ENCODE data around the gene HOXA4. TPM values are rescaled to one million over a fixed set of nuclear protein-coding genes. Genes with fewer than 3 reads are reported as not detected.

HOXA4 gene
- total and polyA plus RNA-seq, 3 donors from 2014 or later: 1.7 to 3.4 (median 3.3) TPM

DNA sequence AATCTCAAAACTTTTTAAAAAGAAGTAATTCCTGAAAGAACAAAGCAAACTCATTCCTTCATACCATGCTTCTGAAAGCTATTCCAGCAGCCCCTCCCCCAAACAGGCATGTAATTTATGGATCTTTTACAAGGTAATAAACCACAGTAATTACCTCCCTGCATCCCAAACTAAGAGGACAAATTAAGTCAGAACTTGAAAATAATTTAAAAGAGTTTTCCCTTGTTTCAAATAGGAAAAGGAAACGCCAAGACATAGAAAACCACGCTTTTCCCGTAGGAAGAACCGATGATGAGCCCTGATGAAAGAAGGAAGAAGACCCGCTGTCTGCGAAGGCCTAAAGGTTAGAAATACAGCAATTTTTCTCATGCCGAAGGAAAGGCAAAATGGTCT, 8.9 kb downstream of the HOXA4 start:
- DNase-seq: no peak
- no peaks in the 10 kb centered on the region for H3K27me3 ChIP-seq
- H3K4me3 ChIP-seq: no peak overlapping the region
- WGBS, 2 donors: 35 to 57% methylated on average over 7 of the region's 7 CpGs
- no peak for TF ChIP-seq POLR2A (IDR thresholded peaks at IDR 0.05)
- TF ChIP-seq, protein P1, sequence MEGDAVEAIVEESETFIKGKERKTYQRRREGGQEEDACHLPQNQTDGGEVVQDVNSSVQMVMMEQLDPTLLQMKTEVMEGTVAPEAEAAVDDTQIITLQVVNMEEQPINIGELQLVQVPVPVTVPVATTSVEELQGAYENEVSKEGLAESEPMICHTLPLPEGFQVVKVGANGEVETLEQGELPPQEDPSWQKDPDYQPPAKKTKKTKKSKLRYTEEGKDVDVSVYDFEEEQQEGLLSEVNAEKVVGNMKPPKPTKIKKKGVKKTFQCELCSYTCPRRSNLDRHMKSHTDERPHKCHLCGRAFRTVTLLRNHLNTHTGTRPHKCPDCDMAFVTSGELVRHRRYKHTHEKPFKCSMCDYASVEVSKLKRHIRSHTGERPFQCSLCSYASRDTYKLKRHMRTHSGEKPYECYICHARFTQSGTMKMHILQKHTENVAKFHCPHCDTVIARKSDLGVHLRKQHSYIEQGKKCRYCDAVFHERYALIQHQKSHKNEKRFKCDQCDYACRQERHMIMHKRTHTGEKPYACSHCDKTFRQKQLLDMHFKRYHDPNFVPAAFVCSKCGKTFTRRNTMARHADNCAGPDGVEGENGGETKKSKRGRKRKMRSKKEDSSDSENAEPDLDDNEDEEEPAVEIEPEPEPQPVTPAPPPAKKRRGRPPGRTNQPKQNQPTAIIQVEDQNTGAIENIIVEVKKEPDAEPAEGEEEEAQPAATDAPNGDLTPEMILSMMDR (IDR thresholded peaks at IDR 0.05): no peak
- no peak overlapping the region for H3K27ac ChIP-seq
- no peaks in the 10 kb centered on the region for H3K9me3 ChIP-seq
- intact Hi-C loops (cut with DNase I; ENCODE audit: low total_unique reads): no loop called here
- no peaks in the 10 kb centered on the region for H3K36me3 ChIP-seq (ENCODE audit: low read depth, missing control alignments)
- no peaks in the 10 kb centered on the region for H3K4me1 ChIP-seq

DNA sequence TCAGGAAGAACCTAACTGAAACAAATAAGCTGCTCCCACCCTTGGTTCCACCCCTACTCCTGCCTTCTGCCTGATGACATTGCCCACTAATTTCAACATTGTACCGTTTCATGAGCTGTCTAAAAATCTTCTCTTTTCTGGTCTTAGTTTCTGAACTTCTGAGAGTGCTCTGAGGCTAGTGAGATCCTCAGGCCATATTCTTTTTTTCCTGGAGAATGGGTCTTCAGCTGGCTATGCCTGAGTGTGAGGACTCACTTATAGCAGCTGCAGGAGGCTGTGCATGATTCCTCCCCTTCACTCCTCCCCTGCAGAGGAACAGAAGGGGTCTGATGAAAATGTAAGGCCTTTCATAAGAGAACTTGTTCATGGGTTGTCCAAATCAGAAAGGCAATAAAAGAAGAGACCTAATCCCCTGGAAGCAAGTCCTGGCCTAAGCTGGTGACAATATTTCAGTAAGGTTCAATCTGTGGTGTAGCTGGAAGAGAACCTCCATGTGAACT, 11.1 kb downstream of the HOXA4 start:
- H3K4me3 ChIP-seq: no peak overlapping the region
- TF ChIP-seq POLR2A (IDR thresholded peaks at IDR 0.05): no peak
- TF ChIP-seq, protein P1 (IDR thresholded peaks at IDR 0.05): no peak
- no peaks in the 10 kb centered on the region for H3K27me3 ChIP-seq
- H3K36me3 ChIP-seq (ENCODE audit: low read depth, missing control alignments): no peaks in the 10 kb centered on the region
- H3K9me3 ChIP-seq: no peaks in the 10 kb centered on the region
- no peak for DNase-seq
- intact Hi-C loops (cut with DNase I; ENCODE audit: low total_unique reads): no loop called here
- WGBS, 2 donors: 82 to 83% methylated on average over 1 of the region's 1 CpG
- no peak overlapping the region for H3K27ac ChIP-seq
- no peaks in the 10 kb centered on the region for H3K4me1 ChIP-seq

DNA sequence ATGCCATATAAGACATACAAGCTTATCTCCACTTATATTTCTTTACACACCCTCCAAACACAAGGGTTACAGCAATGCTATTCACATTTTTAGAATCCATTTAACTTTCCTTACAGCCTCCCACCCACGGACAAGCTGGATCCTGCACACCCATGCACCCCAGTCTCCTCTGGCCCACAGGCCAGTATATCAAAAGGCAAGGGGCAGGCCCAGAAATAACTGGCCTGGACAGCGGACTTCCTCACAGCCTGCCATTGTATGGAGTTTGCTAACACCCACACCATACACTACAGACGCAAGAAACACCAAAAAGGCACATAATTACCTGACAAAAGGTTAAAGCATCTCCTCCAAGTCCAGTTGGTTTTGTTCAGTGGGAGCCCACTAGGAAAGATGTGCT, 12.0 kb downstream of the HOXA4 start:
- Histone ChIP-seq H3K36me3 (ENCODE audit: low read depth, missing control alignments) (no peaks in the 10 kb centered on the region), H3K27ac (no peak overlapping the region), H3K4me1 (no peaks in the 10 kb centered on the region), H3K9me3 (no peaks in the 10 kb centered on the region), H3K27me3 (no peaks in the 10 kb centered on the region), H3K4me3 (no peak overlapping the region)
- no peak for TF ChIP-seq POLR2A (IDR thresholded peaks at IDR 0.05)
- TF ChIP-seq, protein P1 (IDR thresholded peaks at IDR 0.05): no peak
- 54 to 65% methylated on average over 3 of the region's 3 CpGs for WGBS, 2 donors
- no peak for DNase-seq
- intact Hi-C loops (cut with DNase I; ENCODE audit: low total_unique reads): no loop called here

DNA sequence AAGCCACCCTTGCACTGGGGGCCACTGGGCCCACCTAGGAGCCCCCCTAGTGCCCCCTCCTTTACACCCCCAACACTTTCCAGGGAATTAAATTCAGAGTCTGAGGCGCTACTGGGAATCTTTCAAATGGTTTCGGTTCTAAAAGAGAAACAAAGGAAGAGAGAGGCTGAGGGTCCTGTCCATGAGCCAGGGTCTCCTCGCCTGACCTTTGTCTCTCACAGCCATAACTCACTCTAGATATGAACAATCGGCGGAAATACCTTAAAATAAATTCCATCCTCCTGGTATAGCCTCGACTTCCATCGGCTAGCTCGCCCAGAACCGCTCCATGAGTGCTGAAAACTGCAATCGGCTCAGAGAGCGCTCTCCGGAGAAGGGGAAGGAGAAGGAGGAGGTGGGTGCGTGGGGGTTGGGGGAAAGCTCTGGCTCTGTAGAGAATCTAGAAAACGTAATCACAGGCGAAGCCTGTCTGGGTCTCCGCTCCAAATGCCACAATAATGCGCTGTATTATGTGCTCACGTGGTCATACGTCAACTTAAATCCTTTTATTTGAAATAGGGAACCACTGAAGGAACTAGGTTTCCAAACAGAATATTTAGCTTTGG, 12.6 kb downstream of the HOXA4 start:
- intact Hi-C loops (cut with DNase I; ENCODE audit: low total_unique reads): no loop called here
- no peak overlapping the region for H3K4me3 ChIP-seq

More for the DNA sequence above, 12.6 kb downstream of the HOXA4 start:
- no peaks in the 10 kb centered on the region for H3K27me3 ChIP-seq
- no peaks in the 10 kb centered on the region for H3K9me3 ChIP-seq
- 24 to 31% methylated on average over 19 of the region's 19 CpGs for WGBS, 2 donors
- no peak for DNase-seq
- TF ChIP-seq, protein P1 (IDR thresholded peaks at IDR 0.05): no peak
- no peak for TF ChIP-seq POLR2A (IDR thresholded peaks at IDR 0.05)
- no peaks in the 10 kb centered on the region for H3K4me1 ChIP-seq
- no peaks in the 10 kb centered on the region for H3K36me3 ChIP-seq (ENCODE audit: low read depth, missing control alignments)
- no peak overlapping the region for H3K27ac ChIP-seq
